Activated gamma-delta T cell treated with anti-CD3 and anti-CD28 coated beads, Interleukin-2, amount 50 U/mL, for 16 hours (primary cell): Measurements from ENCODE around the gene WDR89.
"Not testable (repeated sequence)": the region's sequence is repeated elsewhere in the genome, so short reads cannot be mapped to it uniquely, and the experiment has no call there.

Experiments used
- DNase-seq: peaks from one replicate; pipeline ENCODE4 v3.0.0-alpha.2; 2020; ENCODE audit warnings: low read depth

The WDR89 gene

DNA sequence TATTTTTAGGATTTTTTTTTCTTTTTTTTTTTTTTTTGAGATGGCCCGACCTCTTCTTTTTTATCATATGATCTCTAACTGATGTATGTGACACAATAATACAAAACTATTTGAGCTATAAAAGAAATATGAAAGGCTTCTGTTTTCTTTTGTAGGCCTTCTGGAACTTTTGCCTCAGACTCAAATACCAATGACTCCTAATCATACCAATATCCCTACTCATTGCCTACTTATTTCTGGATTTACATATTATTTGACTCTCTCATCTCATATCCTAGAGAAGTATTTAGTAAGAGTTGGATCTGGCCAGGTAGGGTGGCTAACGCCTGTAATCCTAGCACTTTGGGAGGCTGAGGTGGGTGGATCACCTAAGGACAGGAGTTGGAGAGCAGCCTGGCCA is 12.7 kb upstream of the WDR89 start:
- no peak for DNase-seq

- DNase-seq: no peak
Measured at GRCh38 chr14:63652406-63652805, 10.7 kb upstream of the WDR89 start.

DNA sequence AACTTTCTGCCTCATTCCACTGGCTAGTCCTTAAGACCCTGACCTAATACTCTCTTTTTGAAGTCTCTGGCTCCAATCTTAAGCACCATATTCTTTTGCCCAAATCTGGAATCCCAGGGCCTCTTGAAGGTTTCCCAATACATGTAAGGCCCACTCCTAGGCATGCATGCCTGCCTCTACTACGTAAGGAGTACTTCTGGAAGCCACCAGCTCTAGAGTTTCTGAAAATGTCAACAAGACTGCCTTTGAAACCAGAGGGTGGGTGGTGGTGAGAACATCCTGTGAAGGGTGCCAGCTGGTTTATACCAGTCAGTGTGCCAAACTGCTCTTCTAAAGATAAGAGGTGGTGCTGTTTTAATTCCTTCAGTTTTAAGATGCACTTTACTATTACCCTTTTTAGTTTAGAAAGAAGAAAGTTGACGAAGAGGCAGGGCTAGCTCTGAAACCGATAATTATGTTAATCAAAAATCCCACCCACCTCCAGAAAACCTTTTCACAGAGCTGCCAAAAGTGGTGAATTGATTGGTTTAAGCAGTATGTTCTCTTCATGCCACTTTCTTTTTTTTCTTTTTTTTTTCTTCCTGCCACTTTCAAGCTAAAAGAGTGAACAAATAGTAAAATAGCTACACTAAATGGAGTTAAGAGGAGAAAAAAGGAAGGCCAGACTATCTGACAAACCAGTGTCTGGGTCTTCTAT is 8.7 kb upstream of the WDR89 start:
- peak; percentile 34 for DNase-seq

DNA sequence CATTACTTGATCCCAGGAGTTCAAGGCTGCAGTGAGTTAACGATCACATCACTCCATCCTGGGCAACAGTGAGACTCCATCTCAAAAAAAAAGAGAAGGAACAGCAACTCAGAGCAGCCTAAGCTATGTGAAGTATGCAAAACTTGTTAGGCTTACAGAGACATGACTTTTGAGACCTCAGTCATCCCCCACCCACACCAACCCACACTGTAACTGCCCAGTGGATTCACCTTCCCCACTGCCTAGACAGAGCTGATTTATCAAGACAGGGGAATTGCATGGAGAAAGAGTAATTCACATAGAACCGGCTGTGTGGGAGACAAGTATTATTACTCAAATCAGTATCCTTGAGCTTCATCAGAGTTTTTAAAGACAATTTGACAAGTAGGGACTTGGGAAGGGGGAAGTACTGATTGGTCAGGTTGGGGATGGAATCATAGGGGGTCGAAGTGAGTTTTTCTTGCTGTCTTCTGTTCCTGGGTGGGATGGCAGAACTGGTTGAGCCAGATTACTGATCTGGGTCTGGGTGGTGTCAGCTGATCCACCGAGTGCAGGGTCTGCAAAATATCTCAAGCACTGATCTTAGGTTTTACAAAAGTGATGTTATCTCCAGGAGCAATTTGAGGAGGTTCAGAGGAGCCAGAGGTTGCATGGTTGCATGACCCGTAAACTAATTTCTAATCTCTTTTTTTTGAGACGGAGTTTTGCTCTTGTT is 6.2 kb upstream of the WDR89 start:
- no peak for DNase-seq

GRCh38 chr14:63644741-63645140 is 3.1 kb upstream of the WDR89 start:
- no peak for DNase-seq

- no peak for DNase-seq
Measured at GRCh38 chr14:63642656-63643382, 1.1 kb upstream of the WDR89 start.

DNA sequence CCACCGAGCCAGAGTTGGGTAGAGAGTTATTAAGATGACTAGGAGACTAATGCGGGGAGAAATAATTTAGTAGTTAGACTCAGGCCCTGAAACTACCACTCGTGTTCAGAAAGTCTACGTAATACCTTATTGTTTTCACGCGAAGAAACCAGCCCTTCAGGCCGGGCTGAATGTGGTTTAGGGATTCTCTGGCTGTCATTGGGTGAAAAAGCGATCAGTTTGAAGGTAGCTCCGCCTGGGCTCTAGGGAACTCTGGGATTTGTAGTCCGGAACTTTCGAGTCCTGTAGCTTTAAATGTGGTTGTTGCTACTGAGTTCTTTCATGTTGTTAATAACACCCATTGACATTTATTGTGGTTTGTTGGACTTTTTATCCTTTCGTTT is 549 bp upstream of the WDR89 start:
- DNase-seq: peak; percentile 70

DNA sequence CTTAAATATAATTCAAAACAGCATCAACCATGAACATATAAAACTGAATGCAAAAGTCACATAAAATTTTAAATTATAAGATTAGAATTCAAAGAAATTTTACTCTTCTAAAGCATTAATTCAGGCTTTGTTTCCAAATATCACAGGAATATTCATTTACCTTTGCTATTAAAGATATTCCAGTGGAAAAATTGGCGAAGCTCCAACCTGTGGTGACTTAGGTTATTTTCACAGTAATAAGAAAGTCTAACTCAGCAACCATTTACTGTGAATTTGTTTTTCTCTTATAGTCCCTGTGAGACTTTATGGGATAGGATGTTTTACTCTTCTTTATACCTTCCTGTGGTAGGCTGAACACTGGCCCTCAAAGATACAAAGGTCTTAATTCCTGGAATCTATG is 3.2 kb downstream of the WDR89 start:
- DNase-seq: no peak

DNA sequence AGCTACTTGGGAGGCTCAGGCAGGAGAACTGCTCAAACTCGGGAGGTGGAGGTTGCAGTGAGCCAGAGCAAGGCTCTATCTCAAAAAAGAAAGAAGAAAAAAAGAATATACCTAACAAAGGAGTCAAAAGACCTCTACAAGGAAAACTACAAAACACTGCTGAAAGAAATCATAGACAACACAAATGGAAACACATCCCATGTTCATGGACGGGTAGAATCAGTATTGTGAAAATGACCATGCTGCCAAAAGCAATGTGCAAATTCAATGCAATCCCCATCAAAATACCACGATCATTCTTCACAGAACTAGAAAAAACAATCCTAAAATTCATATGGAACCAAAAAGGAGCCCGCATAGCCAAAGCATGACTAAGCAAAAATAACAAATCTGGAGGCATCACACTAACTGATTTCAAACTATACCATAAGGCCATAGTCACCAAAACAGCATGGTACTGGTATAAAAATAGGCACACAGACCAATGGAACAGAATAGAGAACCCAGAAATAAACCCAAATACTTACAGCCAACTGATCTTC is 5.5 kb downstream of the WDR89 start:
- not testable (repeated sequence) for DNase-seq

GRCh38 chr14:63633801-63634200 is 7.9 kb downstream of the WDR89 start:
- DNase-seq: no peak

DNA sequence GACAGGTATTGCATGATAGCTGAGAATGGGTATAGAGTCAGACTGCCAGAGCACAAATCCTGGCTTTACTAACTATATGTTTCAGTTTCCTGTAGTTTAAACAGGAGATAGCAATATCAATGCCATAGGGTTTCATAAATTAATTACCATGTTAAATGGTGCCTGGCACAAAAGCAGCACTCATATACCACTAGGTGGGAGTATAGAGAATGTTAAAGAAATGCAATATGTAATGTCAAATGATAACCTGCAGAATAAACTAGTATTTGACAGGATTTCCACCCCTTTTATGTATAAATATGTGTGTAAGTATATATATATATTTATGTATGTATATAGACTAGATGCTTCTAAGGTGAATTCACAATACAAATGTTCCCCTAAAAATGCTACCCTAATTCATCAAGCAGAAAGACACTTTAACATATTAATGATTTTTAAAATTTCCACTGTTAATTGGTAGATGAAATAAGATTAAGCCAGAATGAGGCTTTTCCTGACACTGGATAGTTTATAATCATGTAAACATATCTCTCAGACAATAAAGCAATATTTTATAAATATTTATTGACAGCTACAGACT is 8.6 kb downstream of the WDR89 start:
- DNase-seq: no peak

DNA sequence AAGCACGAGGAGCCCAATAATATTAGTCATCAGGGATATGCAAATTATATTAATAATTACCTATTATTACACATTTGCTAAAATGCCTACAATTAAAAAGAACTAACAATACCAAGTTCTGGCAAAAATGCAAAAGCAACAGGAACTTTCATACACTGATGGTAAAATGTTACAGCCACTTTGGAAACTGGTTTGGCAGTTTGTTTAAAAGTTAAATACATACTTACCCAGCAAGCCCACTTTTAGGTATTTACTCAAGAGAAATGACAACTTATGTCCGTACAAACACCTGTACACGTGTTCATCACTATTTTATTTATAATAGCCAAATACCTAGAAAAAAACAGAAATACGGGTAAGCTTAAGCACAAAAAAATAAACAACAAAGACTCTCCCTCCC is 17.0 kb downstream of the WDR89 start:
- no peak for DNase-seq

DNA sequence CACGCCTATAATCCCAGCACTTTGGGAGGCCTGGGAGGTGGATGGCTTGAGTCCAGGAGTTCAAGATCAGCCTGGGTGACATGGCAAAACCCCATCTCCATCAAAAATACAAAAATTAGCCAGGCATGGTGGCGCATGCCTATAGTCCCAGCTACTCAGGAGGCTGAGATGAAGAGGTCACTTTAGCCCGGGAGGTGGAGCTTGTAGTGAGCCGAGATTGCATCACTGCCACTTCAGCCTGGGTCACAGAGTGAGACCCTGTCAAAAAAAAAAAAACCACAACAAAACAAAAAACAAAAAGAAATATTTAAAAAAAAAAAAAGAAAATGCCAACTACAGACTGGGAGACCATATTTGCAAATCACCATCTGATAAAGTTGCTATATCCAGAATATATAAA is 17.5 kb downstream of the WDR89 start:
- DNase-seq: no peak

- DNase-seq: not testable (repeated sequence)
Measured at GRCh38 chr14:63621975-63622374, 19.7 kb downstream of the WDR89 start.

GRCh38 chr14:63616015-63616414 is 25.7 kb downstream of the WDR89 start:
- no peak for DNase-seq

GRCh38 chr14:63614679-63615363 is 26.9 kb downstream of the WDR89 start:
- DNase-seq: no peak

- DNase-seq: no peak
Measured at GRCh38 chr14:63611078-63611477, 30.6 kb downstream of the WDR89 start.

GRCh38 chr14:63605041-63605532 is 36.6 kb downstream of the WDR89 start:
- DNase-seq: no peak

GRCh38 chr14:63604626-63605025 is 37.0 kb downstream of the WDR89 start:
- no peak for DNase-seq

- no peak for DNase-seq
Measured at GRCh38 chr14:63603749-63604277, 37.9 kb downstream of the WDR89 start.

GRCh38 chr14:63598807-63599206 is 42.9 kb downstream of the WDR89 start:
- no peak for DNase-seq
